GM21515 (cell line): ENCODE data around the gene CYP39A1.

Experiments used
- ATAC-seq: cut with Tn5 transposase; IDR thresholded peaks from one replicate; pipeline ENCODE4 v1.9.1; 2021; ENCODE audit not compliant: unreplicated experiment

Gene CYP39A1

GRCh38 chr6:46652603-46653438 is at the start of gene CYP39A1, which contains the start of gene SLC25A27:
Gene CYP39A1 (minus strand): TSS chr6:46652818. CDS start chr6:46652582, 236 bp downstream.
Gene SLC25A27 (plus strand): TSS chr6:46652975. CDS start chr6:46653193, 218 bp downstream.
- ATAC-seq, result peak; percentile 100

GRCh38 chr6:46699970-46700369 is 47.4 kb upstream of the CYP39A1 start:
- no peak for ATAC-seq

DNA sequence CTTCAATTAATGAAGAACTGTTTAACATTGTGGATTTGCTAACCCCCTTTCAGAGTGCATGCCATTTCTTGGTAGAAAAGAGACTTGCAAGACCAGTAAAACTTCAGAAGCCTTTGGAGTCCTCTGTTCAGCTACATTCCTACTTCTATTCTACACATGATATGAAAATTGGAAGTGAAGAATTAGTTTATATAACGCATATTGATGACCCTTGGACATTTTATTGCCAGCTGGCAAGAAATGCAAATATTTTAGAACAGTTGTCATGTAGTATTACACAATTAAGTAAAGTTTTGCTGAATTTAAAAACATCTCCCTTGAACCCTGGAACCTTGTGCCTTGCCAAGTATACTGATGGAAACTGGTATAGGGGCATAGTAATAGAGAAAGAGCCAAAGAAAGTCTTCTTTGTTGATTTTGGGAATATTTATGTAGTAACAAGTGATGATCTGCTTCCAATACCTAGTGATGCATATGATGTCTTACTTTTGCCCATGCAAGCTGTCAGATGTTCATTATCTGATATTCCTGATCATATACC is 38.4 kb upstream of the CYP39A1 start:
- ATAC-seq, result no peak

GRCh38 chr6:46690141-46690755 is 37.6 kb upstream of the CYP39A1 start:
- ATAC-seq, result no peak

DNA sequence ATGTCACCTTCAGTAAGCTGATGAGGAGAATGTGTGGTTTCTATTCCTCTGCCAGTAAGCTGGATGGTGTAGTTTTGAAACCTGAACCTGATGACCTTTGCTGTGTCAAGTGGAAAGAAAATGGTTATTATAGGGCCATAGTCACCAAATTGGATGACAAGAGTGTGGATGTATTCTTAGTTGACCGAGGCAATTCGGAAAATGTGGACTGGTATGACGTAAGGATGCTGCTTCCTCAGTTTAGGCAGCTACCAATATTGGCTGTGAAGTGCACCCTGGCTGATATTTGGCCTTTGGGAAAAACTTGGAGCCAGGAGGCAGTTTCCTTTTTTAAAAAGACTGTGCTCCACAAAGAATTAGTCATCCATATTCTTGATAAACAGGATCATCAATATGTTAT is 37.0 kb upstream of the CYP39A1 start:
- ATAC-seq, result no peak

DNA sequence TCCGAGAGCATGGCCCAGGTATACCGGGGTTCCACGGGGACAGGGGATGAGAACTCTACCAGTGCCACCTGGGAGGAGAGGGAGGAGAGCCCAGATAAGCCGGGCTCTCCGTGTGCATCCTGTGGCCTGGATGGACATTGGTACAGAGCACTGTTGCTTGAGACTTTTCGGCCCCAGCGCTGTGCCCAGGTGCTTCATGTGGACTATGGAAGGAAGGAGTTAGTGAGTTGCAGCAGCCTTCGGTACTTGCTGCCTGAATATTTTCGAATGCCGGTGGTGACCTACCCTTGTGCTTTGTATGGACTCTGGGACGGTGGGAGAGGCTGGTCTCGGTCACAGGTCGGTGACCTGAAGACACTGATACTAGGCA is 36.3 kb upstream of the CYP39A1 start:
- no peak for ATAC-seq

DNA sequence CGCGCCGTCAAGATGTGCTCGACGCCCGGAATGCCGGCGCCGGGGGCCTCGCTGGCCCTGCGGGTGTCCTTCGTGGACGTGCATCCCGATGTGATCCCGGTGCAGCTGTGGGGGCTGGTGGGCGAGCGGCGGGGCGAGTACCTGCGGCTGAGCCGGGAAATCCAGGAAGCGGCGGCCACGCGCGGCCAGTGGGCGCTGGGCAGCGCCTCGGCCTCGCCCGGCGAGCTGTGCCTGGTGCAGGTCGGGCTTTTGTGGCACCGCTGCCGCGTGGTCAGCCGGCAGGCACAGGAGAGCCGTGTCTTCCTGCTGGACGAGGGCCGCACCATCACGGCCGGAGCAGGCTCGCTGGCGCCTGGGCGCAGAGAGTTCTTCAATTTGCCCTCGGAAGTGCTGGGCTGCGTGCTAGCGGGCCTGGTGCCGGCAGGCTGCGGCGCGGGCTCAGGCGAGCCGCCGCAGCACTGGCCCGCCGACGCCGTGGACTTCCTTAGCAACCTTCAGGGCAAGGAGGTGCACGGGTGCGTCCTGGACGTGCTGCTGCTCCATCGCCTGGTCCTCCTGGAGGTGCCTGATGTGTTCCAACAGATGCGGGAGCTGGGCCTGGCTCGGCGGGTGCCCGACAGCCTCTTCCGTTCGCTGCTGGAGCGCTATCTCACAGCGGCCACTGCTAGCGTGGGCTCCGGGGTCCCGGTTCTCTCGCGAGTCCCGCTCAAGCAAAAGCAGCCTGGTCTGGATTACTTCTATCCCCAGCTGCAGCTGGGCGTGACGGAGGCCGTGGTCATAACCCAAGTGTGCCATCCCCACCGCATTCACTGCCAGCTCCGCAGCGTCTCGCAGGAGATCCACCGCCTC is 35.7 kb upstream of the CYP39A1 start:
- no peak for ATAC-seq

DNA sequence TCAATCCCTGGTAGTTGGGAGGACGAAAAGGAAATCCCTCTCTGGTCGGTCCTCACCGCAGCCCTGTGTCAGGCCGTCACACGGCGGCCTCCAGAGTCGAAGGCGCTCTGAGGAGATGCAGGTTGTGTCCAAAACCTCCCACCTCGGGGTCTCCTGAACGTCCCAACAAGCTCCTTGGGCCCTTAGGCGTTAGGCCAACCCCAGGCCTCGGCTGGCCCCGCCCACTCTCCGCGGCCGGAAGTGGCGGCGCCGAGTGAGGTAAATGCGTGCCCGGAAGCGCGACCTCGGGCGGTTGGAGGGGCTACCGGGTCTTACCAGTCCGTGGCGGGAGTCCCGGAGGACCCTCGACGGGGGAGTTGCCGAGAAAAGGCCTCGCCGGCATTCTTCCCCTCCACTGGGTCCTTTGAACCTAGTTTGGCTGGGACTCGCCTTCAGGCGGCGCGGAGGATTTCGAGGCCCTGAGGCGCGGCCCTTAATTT is 35.0 kb upstream of the CYP39A1 start, which contains the start of gene TDRD6:
Gene TDRD6 (plus strand): TSS at position 267 of the 479 bp plus-strand sequence. CDS start 244 bp downstream, outside the sequence.
- ATAC-seq, result no peak

DNA sequence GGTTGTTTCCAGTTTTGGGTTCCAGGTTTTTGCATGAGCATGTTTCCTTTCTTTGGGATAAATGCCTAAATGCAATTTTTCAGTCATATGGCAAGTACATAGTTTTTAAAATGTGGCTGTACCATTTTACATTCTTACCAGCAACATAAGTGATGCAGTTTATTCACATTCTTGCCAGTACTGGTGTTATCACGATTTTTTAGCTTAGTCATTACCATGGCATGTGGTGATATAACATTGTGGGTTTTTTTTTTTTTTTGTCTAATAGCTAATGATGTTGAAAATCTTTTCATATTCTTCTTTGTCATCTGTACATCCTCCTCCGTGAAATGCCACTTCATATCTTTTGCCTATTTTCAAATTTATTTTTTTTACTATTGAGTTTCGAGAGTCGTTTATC is 32.2 kb upstream of the CYP39A1 start:
- ATAC-seq, result no peak

- no peak for ATAC-seq
Observed at GRCh38 chr6:46677314-46677654, 24.7 kb upstream of the CYP39A1 start.

GRCh38 chr6:46676604-46677313 is 24.1 kb upstream of the CYP39A1 start:
- ATAC-seq, result no peak

GRCh38 chr6:46674410-46674809 is 21.8 kb upstream of the CYP39A1 start:
- ATAC-seq, result no peak

GRCh38 chr6:46667377-46667776 is 14.8 kb upstream of the CYP39A1 start:
- no peak for ATAC-seq

GRCh38 chr6:46661483-46661882 is 8.9 kb upstream of the CYP39A1 start:
- ATAC-seq, result no peak

DNA sequence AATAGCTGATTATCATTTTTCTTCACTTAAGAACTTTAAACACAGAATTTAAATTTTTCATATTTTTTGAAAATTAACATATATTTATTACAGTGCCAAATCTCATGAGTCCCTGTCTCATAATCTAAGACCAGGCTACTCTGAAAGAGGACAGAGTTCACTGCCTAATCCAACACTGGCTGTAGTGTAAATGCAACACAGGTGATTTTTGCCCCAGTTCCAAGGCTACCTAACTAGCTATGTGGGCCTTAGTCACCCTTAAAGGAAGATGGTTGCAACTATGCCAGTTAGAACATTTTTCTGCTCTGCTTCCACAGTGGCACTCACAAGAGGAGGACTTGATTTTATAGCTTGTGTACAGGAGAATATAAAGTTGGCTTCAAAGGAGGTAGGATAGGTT is 5.0 kb upstream of the CYP39A1 start:
- no peak for ATAC-seq

- no peak for ATAC-seq
Observed at GRCh38 chr6:46655803-46656202, 3.2 kb upstream of the CYP39A1 start.

DNA sequence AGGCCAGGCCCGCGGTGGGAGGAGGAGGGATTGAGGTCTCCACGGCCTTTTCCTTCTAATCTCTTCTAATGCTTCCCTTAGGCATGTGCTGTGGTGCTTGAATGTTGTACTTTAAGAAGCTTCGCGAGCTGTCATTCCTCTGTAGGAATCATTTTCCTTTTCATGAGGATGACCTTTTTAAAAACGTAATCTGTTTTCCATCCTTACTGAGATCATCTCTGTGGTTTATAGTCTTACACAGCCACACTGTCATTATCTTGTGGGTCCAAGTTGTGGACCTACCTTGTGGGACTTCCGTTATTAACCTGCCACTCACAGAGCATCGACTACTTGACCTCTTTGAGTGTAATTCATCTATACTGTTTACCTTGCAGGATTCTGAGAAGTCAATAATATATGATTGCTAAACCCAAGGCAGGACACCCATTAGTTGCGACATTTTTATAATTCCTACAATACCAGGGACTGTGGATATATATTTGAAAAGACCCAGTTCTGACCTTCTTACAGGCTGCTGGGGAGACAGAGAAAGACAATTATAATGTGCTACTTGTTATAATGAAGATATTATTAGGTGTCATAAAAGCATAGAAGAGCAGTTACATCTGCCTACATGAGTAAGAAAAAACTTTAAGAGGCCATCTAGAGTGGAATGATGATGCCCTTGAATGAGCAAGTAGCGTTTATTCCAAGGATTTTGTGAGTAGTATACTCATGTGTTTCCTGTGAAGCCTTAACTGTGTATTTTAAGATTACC is 999 bp upstream of the CYP39A1 start:
- ATAC-seq, result no peak

DNA sequence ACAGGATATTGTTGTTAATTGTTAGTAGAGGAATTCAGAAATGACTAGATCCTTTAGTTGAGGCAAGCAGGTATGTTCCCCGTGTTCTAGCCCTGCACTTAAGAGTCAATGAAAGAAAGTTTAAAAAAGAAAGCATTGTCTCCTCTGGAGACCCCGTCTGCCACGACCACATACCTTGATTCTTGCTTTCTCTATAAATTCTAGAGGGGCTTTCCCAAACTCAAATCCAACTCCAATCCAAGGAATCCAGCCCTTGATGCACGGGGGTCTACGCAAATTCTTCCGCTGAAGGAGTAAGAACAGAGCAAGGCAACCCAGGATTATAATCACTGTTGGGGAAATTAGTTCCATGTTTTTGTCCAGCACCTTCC is 401 bp downstream of the CYP39A1 start:
- ATAC-seq, result no peak

GRCh38 chr6:46651816-46652215 is 802 bp downstream of the CYP39A1 start:
- no peak for ATAC-seq

GRCh38 chr6:46651006-46651405 is 1.6 kb downstream of the CYP39A1 start:
- no peak for ATAC-seq
